ENCODE measurements around the gene RNF208.

GRCh38 chr9:137228506-137228967, 6.5 kb upstream of the RNF208 start:
- TF ChIP-seq TAF1 (IDR thresholded peaks at IDR 0.05; ENCODE audit: low read depth) = no peak
- TF ChIP-seq POLR2AphosphoS5 (IDR thresholded peaks at IDR 0.05) = no peak
- TF ChIP-seq CTCF (IDR thresholded peaks at IDR 0.05; ENCODE audit: poor library complexity, severe bottlenecking) = no peak
- TF ChIP-seq, protein P1, sequence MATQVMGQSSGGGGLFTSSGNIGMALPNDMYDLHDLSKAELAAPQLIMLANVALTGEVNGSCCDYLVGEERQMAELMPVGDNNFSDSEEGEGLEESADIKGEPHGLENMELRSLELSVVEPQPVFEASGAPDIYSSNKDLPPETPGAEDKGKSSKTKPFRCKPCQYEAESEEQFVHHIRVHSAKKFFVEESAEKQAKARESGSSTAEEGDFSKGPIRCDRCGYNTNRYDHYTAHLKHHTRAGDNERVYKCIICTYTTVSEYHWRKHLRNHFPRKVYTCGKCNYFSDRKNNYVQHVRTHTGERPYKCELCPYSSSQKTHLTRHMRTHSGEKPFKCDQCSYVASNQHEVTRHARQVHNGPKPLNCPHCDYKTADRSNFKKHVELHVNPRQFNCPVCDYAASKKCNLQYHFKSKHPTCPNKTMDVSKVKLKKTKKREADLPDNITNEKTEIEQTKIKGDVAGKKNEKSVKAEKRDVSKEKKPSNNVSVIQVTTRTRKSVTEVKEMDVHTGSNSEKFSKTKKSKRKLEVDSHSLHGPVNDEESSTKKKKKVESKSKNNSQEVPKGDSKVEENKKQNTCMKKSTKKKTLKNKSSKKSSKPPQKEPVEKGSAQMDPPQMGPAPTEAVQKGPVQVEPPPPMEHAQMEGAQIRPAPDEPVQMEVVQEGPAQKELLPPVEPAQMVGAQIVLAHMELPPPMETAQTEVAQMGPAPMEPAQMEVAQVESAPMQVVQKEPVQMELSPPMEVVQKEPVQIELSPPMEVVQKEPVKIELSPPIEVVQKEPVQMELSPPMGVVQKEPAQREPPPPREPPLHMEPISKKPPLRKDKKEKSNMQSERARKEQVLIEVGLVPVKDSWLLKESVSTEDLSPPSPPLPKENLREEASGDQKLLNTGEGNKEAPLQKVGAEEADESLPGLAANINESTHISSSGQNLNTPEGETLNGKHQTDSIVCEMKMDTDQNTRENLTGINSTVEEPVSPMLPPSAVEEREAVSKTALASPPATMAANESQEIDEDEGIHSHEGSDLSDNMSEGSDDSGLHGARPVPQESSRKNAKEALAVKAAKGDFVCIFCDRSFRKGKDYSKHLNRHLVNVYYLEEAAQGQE (IDR thresholded peaks at IDR 0.05; ENCODE audit: borderline replicate concordance) = no peak
- no peak for TF ChIP-seq SMC3 (conservative IDR thresholded peaks at IDR 0.05; ENCODE audit: poor library complexity)
- TF ChIP-seq EP300 (conservative IDR thresholded peaks at IDR 0.05; ENCODE audit: poor library complexity, severe bottlenecking) = no peak
- TF ChIP-seq EZH2 (IDR thresholded peaks at IDR 0.05; ENCODE audit: borderline replicate concordance, insufficient read depth, low read length, poor library complexity, severe bottlenecking) = no peak
- no peak for TF ChIP-seq MXI1 (conservative IDR thresholded peaks at IDR 0.05; ENCODE audit: poor library complexity, severe bottlenecking)
- no peak for TF ChIP-seq RAD21 (conservative IDR thresholded peaks at IDR 0.05)
